Subcutaneous adipose tissue (tissue), 4 donors: ENCODE data around the gene PDILT. TPM values are rescaled to one million over a fixed set of nuclear protein-coding genes. Genes with fewer than 3 reads are reported as not detected.

Experiments
- total RNA-seq, 4 donors: library from RNA; depleted of rRNA; stranded (reverse); fragments of >200 nt; gene quantifications; one replicate each; pipeline ENCODE4 v1.1.0, GENCODE V29; 2016
- TF ChIP-seq, protein P1 (sequence below): fragments of 450-650 bp; IDR thresholded peaks from one replicate; pipeline ENCODE4 v1.5.1; 2016; ENCODE audit warnings: low read depth, mild to moderate bottlenecking, control low read depth, antibody characterized with exemption, moderate library complexity

Gene PDILT
- total RNA-seq, 4 donors from 2014 or later = not detected

DNA sequence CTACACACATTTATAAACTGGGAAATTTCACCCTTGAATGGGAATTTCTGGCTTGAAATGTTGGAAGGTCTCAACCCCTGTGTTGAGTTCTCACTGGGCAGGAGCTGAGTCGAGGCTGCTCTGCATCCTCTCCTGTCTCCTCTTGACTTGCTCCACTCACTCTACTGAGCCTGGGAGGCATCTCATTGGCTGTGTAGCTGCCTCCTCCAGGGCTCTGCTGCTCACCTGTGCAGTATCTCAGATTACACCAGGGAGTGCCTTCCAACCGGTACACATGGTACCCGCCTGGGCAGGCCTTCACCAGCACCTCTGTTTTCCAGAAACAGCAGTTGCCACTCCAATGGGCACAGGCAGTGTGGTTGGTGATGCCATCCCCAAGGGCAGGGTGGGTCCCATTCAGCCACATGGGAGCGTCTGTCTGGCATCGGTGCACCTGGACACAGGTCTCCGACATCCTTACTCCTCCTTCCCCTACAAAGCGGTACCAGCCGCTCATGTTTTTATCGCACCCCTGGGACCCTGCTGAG, 80.9 kb downstream of the PDILT start:
- TF ChIP-seq, protein P1, sequence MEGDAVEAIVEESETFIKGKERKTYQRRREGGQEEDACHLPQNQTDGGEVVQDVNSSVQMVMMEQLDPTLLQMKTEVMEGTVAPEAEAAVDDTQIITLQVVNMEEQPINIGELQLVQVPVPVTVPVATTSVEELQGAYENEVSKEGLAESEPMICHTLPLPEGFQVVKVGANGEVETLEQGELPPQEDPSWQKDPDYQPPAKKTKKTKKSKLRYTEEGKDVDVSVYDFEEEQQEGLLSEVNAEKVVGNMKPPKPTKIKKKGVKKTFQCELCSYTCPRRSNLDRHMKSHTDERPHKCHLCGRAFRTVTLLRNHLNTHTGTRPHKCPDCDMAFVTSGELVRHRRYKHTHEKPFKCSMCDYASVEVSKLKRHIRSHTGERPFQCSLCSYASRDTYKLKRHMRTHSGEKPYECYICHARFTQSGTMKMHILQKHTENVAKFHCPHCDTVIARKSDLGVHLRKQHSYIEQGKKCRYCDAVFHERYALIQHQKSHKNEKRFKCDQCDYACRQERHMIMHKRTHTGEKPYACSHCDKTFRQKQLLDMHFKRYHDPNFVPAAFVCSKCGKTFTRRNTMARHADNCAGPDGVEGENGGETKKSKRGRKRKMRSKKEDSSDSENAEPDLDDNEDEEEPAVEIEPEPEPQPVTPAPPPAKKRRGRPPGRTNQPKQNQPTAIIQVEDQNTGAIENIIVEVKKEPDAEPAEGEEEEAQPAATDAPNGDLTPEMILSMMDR = no peak

- TF ChIP-seq, protein P1 = no peak
These were observed 81.8 kb downstream of the PDILT start for GRCh38 chr16:20322696-20323095.

GRCh38 chr16:20321671-20322070, 82.9 kb downstream of the PDILT start:
- TF ChIP-seq, protein P1 = no peak

- TF ChIP-seq, protein P1 = no peak
These were observed 83.9 kb downstream of the PDILT start for GRCh38 chr16:20320592-20320991.

DNA sequence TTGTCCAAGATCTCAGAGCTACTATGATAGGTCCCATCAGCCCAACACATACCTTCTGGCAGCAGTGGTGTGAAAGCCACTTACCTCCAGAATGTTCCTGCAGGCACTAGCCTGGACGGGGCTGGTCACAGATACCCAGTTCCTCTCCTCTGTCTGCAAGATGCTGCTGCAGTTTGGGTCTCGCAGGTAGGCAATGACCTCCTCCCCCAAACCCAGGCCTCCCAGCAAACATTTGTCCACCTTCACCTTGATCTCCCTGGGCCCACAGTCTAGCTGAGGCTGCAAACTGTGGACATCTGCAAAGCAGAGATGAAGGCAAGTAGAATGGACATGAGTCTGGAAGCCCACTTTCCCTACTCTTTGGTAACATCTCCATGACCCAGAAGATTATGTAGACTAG, 84.4 kb downstream of the PDILT start:
- TF ChIP-seq, protein P1 = no peak

- TF ChIP-seq, protein P1 = no peak
These were observed 85.1 kb downstream of the PDILT start for GRCh38 chr16:20319406-20319805.

DNA sequence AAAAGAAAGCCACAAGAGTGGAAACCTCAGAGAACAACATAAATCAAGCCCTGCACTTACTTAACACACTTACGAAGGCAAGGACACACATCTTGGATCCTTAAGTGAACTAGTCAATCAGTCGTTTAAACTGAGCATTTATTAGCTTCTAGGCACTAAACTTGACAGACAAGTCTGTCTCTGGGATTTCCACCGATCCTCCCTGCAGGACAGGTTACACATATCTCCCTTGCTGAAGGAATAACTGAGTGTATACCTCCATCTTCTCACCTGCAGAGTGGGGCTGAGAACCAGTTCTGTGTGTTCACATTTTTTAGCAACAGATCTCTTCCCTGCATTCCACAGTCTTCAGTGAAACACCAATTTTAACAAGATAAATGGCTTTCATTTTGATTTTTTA, 86.1 kb downstream of the PDILT start:
- TF ChIP-seq, protein P1 = no peak
